OCI-LY1 (cell line): ENCODE results near the gene SDR42E2.

Experiments used
- CTCF ChIP-seq: fragments of 200-600 bp; sonication (generic), shearing (Covaris generic); IDR thresholded peaks from 2 replicates; pipeline ENCODE4 v1.5.1; 2017; ENCODE audit warnings: mild to moderate bottlenecking, antibody characterized with exemption, low read length, moderate library complexity, mixed read lengths
- EZH2 ChIP-seq: fragments of 200-600 bp; sonication (generic), shearing (Covaris generic); IDR thresholded peaks from 2 replicates; pipeline ENCODE4 v1.8.0; 2017; ENCODE audit warnings: borderline replicate concordance, mixed run types, mild to moderate bottlenecking, antibody characterized with exemption, low read length, moderate library complexity, mixed read lengths

GRCh38 chr16:22181843-22182242 is 19.5 kb downstream of the SDR42E2 start:
- TF ChIP-seq CTCF (no peak), EZH2 (no peak)
